ENCODE measurements around the gene KCNJ3. TPM values are rescaled to one million over a fixed set of nuclear protein-coding genes. Genes with fewer than 3 reads are reported as not detected.

KCNJ3 gene
- polyA plus RNA-seq, 2 of the 4 experiments (the other 2 are of a cell fraction) = not detected

- no peak for TF ChIP-seq CEBPB (IDR thresholded peaks at IDR 0.05)
- TF ChIP-seq HOXA7 (CRISPR knock-in tag; IDR thresholded peaks at IDR 0.05) = no peak
- no peak for TF ChIP-seq EHMT2 (IDR thresholded peaks at IDR 0.05; ENCODE audit: low read depth)
- TF ChIP-seq KDM5A (IDR thresholded peaks at IDR 0.05) = no peak
- TF ChIP-seq ZSCAN20 (CRISPR knock-in tag; IDR thresholded peaks at IDR 0.05) = no peak
- no peak for TF ChIP-seq HOXB13 (CRISPR knock-in tag; IDR thresholded peaks at IDR 0.05; ENCODE audit: low read depth)
- TF ChIP-seq, protein P1, sequence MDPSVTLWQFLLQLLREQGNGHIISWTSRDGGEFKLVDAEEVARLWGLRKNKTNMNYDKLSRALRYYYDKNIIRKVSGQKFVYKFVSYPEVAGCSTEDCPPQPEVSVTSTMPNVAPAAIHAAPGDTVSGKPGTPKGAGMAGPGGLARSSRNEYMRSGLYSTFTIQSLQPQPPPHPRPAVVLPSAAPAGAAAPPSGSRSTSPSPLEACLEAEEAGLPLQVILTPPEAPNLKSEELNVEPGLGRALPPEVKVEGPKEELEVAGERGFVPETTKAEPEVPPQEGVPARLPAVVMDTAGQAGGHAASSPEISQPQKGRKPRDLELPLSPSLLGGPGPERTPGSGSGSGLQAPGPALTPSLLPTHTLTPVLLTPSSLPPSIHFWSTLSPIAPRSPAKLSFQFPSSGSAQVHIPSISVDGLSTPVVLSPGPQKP (IDR thresholded peaks at IDR 0.05; ENCODE audit: low read depth, low read length) = no peak
- no peak for TF ChIP-seq SREBF2 (IDR thresholded peaks at IDR 0.05)
- TF ChIP-seq, protein P2, sequence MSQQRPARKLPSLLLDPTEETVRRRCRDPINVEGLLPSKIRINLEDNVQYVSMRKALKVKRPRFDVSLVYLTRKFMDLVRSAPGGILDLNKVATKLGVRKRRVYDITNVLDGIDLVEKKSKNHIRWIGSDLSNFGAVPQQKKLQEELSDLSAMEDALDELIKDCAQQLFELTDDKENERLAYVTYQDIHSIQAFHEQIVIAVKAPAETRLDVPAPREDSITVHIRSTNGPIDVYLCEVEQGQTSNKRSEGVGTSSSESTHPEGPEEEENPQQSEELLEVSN (IDR thresholded peaks at IDR 0.05; ENCODE audit: borderline replicate concordance, low read depth) = no peak
- no peak for TF ChIP-seq MAFK (IDR thresholded peaks at IDR 0.05; ENCODE audit: partially characterized antibody)
- no peak for TF ChIP-seq ATOH8 (CRISPR knock-in tag; IDR thresholded peaks at IDR 0.05; ENCODE audit: low read depth)
- no peak for TF ChIP-seq FOSB (CRISPR knock-in tag; IDR thresholded peaks at IDR 0.05)
- TF ChIP-seq USF2 (IDR thresholded peaks at IDR 0.05) = no peak
- FAIRE-seq = no peak
- DNase-seq (ENCODE audit: low read depth in 1 of 2, low spot score in 1 of 2) = no peak
- no peak for ATAC-seq
- CTCF ChIA-PET = no interaction called here
- no peak overlapping the region for H3K27ac ChIP-seq
- no peaks in the 10 kb centered on the region for H3K4me1 ChIP-seq
- POLR2A ChIA-PET = no interaction called here
- no peak overlapping the region for H3K4me2 ChIP-seq
- WGBS (ENCODE audit: missing lambda C conversion rate) = 53% methylated on average over 2 of the region's 2 CpGs
- no peak overlapping the region for H3K4me3 ChIP-seq
- no peaks in the 10 kb centered on the region for H3K9me3 ChIP-seq
These were observed 11.6 kb downstream of the KCNJ3 start for GRCh38 chr2:154710078-154710477.

GRCh38 chr2:154710685-154711084 is 12.2 kb downstream of the KCNJ3 start:
- ChIA-PET POLR2A (no interaction called here), CTCF (no interaction called here)
- Histone ChIP-seq H3K4me3 (no peak overlapping the region), H3K4me1 (no peaks in the 10 kb centered on the region), H3K27ac (no peak overlapping the region), H3K4me2 (no peak overlapping the region), H3K9me3 (no peaks in the 10 kb centered on the region)
- no peak for FAIRE-seq
- DNase-seq (ENCODE audit: low read depth in 1 of 2, low spot score in 1 of 2) = no peak
- TF ChIP-seq NR3C1 (IDR thresholded peaks at IDR 0.05) (no peak), TFCP2L1 (CRISPR knock-in tag; IDR thresholded peaks at IDR 0.05) (no peak), HOXB13 (CRISPR knock-in tag; IDR thresholded peaks at IDR 0.05; ENCODE audit: low read depth) (no peak), CHD4 (IDR thresholded peaks at IDR 0.05; ENCODE audit: borderline replicate concordance) (no peak), REST (IDR thresholded peaks at IDR 0.05) (no peak), PBX3 (IDR thresholded peaks at IDR 0.05) (no peak), ATOH8 (CRISPR knock-in tag; IDR thresholded peaks at IDR 0.05; ENCODE audit: low read depth) (no peak), RAD21 (conservative IDR thresholded peaks at IDR 0.05 in 1 of 2, IDR thresholded peaks at IDR 0.05 in 1 of 2) (no peak), ZSCAN20 (CRISPR knock-in tag; IDR thresholded peaks at IDR 0.05) (no peak), MAFK (IDR thresholded peaks at IDR 0.05; ENCODE audit: partially characterized antibody) (no peak), POLR2AphosphoS2 (conservative IDR thresholded peaks at IDR 0.05; ENCODE audit: low read length) (no peak), MAX (IDR thresholded peaks at IDR 0.05) (no peak), CTCF (IDR thresholded peaks at IDR 0.05) (no peak), HEYL (CRISPR knock-in tag; IDR thresholded peaks at IDR 0.05) (no peak), MAZ (IDR thresholded peaks at IDR 0.05; ENCODE audit: borderline replicate concordance, low read depth, low read length) (no peak), JUN (IDR thresholded peaks at IDR 0.05) (no peak), HOXA7 (CRISPR knock-in tag; IDR thresholded peaks at IDR 0.05) (no peak), POLR2A (IDR thresholded peaks at IDR 0.05; ENCODE audit: low read length) (no peak), KDM5A (IDR thresholded peaks at IDR 0.05) (no peak)
- WGBS (ENCODE audit: missing lambda C conversion rate) = 61% methylated on average over 2 of the region's 2 CpGs
- ATAC-seq = no peak
